Mammary epithelial cell (primary cell): ENCODE data around the gene HS6ST2.

ENCODE experiments used
- EZH2 ChIP-seq: IDR thresholded peaks from 2 replicates; pipeline ENCODE4 v1.6.1; 2012; ENCODE audit warnings: low read length, inconsistent platforms, borderline replicate concordance
- TF ChIP-seq, protein P1 (sequence below), 2 donors: IDR thresholded peaks in 1 of 2; conservative IDR thresholded peaks in 1 of 2; 2 replicates each; pipeline ENCODE4 v1.5.1; 2011 to 2012; ENCODE audit warnings: inconsistent platforms in 2 of 2, low read length in 2 of 2, mild to moderate bottlenecking in 2 of 2, control low read depth in 1 of 2, low read depth in 1 of 2; ENCODE audit not compliant: insufficient read depth in 1 of 2; ENCODE audit errors: extremely low read depth in 1 of 2

DNA sequence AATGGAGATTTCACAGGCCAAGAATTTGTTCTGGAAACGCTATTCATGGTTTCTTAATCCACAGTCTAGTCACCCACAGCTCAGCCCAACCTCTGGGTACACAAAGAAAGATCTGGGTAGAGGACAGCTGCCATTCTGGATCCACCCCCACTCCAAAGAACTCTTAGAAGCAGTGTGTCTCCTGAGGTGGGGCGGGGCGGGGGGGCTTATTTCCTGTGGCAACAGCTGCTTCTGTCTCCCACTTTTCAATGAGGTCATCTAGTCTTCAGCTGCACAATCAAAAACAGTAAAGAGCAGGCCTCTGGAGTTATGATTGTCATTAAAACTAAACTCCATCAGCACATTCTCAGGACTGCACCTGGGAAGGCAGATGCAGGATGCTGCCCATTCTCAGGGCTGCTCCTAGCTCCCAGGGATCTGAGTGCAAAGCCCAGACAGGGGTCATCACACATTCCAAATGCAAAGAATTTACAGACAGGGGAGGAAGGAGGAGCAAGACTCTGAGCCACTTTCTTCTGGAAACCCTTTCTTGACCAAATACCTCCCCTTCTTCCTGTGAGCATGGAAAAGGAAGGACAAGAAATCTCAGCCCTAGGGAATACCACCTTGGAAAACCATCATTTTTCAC lies 207.3 kb downstream of the HS6ST2 start:
- TF ChIP-seq, protein P1, sequence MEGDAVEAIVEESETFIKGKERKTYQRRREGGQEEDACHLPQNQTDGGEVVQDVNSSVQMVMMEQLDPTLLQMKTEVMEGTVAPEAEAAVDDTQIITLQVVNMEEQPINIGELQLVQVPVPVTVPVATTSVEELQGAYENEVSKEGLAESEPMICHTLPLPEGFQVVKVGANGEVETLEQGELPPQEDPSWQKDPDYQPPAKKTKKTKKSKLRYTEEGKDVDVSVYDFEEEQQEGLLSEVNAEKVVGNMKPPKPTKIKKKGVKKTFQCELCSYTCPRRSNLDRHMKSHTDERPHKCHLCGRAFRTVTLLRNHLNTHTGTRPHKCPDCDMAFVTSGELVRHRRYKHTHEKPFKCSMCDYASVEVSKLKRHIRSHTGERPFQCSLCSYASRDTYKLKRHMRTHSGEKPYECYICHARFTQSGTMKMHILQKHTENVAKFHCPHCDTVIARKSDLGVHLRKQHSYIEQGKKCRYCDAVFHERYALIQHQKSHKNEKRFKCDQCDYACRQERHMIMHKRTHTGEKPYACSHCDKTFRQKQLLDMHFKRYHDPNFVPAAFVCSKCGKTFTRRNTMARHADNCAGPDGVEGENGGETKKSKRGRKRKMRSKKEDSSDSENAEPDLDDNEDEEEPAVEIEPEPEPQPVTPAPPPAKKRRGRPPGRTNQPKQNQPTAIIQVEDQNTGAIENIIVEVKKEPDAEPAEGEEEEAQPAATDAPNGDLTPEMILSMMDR (conservative IDR thresholded peaks at IDR 0.05 in 1 of 2, IDR thresholded peaks at IDR 0.05 in 1 of 2; ENCODE audit: extremely low read depth in 1 of 2, insufficient read depth in 1 of 2, low read depth in 1 of 2, low read length in 2 of 2), result no peak
- TF ChIP-seq EZH2, result no peak
